HG03460 (cell line): ENCODE data around the gene PNPLA2.

Experiments used
- ATAC-seq: cut with Tn5 transposase; IDR thresholded peaks from one replicate; pipeline ENCODE4 v1.9.1; 2021; ENCODE audit not compliant: unreplicated experiment

The PNPLA2 gene

DNA sequence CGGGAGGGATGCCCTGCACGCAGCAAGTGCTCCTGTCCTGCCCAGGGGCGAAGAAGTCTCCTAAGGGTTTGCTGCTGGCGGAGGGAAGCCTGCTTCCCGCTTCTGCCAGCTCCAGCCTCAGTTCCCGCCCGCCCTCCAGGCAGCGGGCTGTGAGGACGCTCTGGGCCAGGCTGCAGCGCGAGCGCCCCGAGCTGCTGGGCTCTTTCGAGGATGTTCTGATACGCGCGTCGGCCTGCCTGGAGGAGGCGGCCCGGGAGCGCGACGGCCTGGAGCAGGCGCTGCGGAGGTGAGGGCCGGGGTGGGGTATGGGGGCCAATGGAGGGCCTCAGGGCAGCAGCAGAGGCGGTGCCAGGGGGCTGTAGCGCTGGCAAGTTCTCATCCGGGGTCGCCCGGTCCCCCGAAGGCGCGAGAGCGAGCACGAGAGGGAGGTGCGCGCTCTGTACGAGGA lies 11.2 kb downstream of the PNPLA2 start:
- no peak for ATAC-seq

DNA sequence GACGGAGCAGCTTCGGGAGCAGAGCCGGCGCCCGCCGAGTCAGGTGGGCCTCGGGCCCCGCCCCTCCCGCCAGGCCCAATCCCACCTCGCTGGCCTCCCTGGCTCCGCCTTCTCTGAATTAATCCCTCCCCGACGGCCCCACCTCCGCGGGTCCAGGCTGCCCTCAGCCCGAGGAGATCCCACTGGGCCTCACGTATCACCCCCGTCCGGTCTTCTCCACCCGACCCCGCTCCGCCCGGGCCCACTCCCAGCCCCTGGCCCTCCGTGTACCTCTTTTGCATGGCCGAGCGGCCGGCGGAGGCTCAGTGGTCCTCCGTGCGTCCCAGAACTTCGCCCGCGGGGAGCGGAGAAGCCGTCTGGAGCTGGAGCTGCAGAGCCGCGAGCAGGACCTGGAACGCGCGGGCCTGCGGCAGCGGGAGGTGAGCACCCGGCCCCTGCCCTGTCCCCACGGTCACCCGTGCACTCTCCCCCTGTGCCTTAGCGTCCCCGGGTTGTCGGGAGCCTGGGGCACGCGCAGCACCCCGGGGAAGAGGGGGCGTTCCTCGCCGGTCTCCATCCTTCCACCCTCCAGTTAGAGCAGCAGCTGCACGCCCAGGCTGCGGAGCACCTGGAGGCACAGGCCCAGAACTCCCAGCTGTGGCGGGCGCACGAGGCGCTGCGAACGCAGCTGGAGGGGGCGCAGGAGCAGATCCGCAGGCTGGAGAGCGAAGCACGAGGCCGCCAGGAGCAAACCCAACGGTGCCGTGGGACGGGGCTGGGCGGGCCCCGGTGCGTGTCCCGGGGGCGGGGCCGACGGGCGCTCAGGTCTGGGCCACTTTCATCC lies 11.8 kb downstream of the PNPLA2 start:
- ATAC-seq, result peak; percentile 30

DNA sequence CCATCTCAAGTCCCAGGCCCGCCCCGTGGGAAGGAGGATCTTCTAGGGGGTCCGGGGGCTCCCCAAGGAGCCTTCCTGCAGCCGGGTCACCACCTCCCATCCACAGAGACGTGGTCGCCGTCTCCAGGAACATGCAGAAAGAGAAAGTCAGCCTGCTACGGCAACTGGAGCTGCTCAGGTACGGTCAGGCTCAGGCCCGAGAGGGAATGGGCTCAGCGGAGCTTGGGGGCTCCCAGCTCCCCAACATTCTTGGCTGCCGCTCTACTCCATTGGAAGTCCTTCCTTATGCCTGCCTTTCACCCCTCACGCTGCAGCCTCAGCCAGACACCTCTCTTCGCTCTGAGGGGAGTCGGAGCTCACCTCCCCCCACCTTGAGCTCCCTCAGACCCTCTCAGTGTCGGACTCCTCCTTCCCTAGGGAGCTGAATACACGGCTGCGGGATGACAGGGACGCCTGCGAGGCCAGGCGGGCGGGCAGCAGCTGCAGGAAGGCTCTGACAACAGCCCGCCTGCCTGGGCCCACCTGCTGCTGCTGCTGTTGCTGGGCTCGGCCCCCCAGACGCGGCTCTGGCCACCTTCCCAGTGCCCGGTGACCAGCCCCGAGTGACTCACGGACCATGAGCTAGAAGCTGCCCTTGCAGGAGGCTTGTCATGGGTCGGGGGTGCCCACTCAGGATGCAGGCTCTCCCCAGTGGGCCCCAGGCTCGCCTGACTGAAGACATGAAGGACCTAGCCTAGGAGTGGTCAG lies 12.6 kb downstream of the PNPLA2 start:
- no peak for ATAC-seq

- no peak for ATAC-seq
Observed at GRCh38 chr11:831961-832528, 13.3 kb downstream of the PNPLA2 start.

DNA sequence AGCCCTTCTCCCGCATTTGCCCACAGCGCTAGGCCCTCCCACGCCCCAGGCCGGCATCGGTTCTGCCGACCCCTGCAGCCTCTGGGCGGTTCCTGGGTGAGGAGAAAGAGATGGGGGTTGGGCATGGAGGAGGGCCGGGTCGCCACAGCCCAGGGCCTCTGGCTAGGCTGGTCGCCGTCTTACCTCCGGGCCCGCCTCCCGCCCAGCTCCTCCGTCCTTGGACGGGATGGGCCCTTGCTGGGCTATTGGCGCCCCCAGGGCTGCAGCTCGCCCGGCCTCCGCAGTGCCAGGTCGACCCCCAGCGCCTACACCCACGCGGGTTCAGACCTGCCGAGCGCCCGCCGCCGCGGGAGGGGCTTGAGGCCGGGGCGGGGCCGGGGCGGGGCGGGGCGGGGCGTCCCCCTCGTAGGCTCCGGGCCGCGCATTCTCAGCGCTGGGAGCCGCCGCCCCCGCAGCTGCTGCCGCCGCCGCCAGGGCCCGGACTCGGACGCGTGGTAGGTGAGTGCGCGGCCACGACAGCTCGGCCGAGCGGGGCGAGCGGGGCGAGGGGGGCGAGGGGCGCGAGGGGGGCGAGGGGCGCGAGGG lies 13.9 kb downstream of the PNPLA2 start, which contains the start of gene CD151:
Gene CD151, plus strand, starts transcription at position 424 of the 585 bp plus-strand sequence. CDS start 3,118 bp downstream, outside the sequence.
- no peak for ATAC-seq

- no peak for ATAC-seq
Observed at GRCh38 chr11:833114-833791, 14.5 kb downstream of the PNPLA2 start.

GRCh38 chr11:833849-834311 lies 15.2 kb downstream of the PNPLA2 start:
- no peak for ATAC-seq

GRCh38 chr11:834371-835316 lies 15.9 kb downstream of the PNPLA2 start:
- ATAC-seq, result no peak

- ATAC-seq, result no peak
Observed at GRCh38 chr11:836274-836673, 17.6 kb downstream of the PNPLA2 start.

DNA sequence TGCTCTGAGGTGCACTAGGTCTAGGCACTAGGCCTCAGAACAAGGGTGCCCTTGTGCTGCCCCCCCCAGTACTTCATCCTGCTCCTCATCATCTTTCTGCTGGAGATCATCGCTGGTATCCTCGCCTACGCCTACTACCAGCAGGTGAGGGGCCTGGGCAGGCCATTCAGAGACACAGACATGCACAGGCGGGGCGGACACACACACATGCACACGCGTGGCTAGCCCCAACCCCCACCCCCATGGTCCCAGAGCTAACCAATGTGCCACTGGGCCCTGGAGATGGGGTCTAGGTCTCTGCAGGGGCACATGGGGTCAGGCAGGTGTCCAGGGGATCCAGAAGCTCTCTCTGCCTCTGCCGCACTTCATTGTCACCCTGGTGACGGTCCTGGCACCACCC lies 18.0 kb downstream of the PNPLA2 start:
- ATAC-seq, result no peak

DNA sequence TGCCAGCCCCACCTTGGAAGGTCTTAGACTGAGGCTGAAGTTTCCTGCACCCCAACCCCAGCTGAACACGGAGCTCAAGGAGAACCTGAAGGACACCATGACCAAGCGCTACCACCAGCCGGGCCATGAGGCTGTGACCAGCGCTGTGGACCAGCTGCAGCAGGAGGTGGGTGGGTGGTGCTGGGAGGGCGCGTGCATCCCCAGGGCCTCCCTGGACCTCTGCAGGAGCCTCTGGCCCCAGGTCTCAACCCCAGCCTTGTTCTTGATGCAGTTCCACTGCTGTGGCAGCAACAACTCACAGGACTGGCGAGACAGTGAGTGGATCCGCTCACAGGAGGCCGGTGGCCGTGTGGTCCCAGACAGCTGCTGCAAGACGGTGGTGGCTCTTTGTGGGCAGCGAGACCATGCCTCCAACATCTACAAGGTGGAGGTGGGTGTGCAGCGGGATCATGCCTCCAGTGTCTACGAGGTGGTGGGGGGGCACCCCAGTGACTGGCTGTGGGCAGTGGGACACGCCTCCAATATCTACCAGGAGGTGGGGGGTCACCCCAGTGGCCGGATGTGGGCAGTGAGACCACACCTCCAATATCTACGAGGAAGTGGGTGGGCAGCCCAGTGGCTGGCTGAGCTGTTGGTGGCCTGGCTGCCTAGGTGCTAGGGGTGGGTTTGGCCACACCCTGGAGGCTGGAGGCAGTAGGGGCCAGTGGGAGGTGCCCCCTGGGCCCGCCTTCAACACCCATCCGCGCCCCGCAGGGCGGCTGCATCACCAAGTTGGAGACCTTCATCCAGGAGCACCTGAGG lies 18.7 kb downstream of the PNPLA2 start:
- no peak for ATAC-seq

- no peak for ATAC-seq
Observed at GRCh38 chr11:837990-838307, 19.2 kb downstream of the PNPLA2 start.

GRCh38 chr11:838441-839279 lies 19.9 kb downstream of the PNPLA2 start:
- ATAC-seq, result no peak

- no peak for ATAC-seq
Observed at GRCh38 chr11:839280-839623, 20.5 kb downstream of the PNPLA2 start.

- no peak for ATAC-seq
Observed at GRCh38 chr11:839875-840617, 21.3 kb downstream of the PNPLA2 start.

DNA sequence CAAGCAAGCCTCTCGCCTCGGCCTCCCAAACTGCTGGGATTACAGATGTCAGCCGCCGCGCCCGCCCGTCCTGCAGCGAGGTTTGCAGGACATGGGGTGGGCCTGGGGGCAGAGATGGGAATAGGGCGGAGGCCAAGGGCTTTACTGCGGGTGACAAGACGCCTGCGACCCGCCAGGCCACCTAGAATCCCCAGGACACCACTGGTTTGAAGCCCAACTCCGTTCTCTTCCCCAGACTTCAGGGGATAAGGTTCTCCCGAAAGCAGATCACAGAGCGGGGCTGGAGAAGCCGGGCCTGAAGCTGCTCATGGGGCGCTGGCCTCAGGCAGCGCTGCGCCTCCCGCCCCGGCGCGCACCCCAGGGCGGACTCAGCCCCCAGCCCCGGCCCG lies 23.3 kb downstream of the PNPLA2 start:
- peak; percentile 31 for ATAC-seq

GRCh38 chr11:842370-843002 lies 23.8 kb downstream of the PNPLA2 start, which contains the start of the genes POLR2L and TSPAN4:
TSS of gene POLR2L (minus strand) at chr11:842529. CDS start at chr11:842508, 21 bp downstream.
TSS of gene TSPAN4 (plus strand) at chr11:842852. CDS start at chr11:850305, 7,453 bp downstream.
- ATAC-seq, result peak; percentile 57
